Measurements from ENCODE around the gene WIPF1. TPM values are rescaled to one million over a fixed set of nuclear protein-coding genes. Genes with fewer than 3 reads are reported as not detected.

Gene WIPF1
- polyA plus RNA-seq, 1 donor from 2014 or later: 120 TPM

DNA sequence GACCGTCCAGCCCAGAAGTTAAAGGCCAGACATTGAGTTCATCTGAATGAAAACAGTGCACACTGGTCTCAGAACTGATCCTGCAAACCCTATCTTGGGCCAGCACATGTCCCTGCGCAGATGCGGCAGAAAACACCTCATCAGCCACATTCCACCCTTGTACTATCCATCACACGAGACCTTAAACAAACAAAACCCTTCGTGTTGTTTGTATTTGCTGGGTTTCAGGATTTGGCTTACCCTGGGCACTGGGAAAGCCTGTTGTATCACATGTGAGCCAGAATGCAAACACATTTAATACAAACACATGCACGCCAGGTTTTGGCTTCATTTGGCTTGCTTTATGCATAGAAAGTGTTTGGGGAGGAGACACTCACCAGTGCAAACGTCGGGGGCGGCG is 12.5 kb downstream of the WIPF1 start:
- peak overlapping the region; percentile 8 to 94 (median 91) for H3K27ac Mint-ChIP-seq
- H3K36me3 Mint-ChIP-seq: no peaks in the 10 kb centered on the region
- peak overlapping the region in 1 of 4 donors; percentile 39 for H3K4me3 Mint-ChIP-seq
- peaks cover 51 to 68% (median 52%) of the 10 kb centered on the region in 3 donors for H3K4me1 Mint-ChIP-seq
- no peaks in the 10 kb centered on the region for H3K27me3 Mint-ChIP-seq
- no peaks in the 10 kb centered on the region for H3K9me3 Mint-ChIP-seq

DNA sequence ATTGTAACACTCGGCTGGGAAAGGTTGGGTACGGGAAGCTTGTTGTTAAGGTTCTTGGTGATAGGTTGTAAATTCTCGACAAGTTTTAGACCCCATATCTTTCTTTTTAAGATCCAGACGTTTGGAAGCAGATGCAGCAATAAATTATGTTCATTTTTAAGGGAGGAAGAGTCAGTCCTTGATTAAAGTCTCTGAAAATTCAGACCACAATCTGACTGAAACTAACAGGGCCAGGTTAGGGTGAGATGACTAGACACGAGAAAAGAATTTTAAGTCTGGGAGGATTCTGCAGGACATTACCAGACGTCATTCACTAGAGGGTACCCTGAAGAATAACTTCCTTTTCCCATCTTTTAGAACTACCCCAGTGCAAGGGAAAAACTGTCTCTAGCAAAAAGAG is 16.1 kb downstream of the WIPF1 start:
- H3K36me3 Mint-ChIP-seq: no peaks in the 10 kb centered on the region
- no peaks in the 10 kb centered on the region for H3K9me3 Mint-ChIP-seq
- H3K4me3 Mint-ChIP-seq: peak overlapping the region in 1 of 4 donors; percentile 42
- H3K27ac Mint-ChIP-seq: peak overlapping the region; percentile 54 to 97 (median 86)
- no peaks in the 10 kb centered on the region for H3K27me3 Mint-ChIP-seq
- peaks cover 24 to 52% (median 33%) of the 10 kb centered on the region in 3 donors for H3K4me1 Mint-ChIP-seq

DNA sequence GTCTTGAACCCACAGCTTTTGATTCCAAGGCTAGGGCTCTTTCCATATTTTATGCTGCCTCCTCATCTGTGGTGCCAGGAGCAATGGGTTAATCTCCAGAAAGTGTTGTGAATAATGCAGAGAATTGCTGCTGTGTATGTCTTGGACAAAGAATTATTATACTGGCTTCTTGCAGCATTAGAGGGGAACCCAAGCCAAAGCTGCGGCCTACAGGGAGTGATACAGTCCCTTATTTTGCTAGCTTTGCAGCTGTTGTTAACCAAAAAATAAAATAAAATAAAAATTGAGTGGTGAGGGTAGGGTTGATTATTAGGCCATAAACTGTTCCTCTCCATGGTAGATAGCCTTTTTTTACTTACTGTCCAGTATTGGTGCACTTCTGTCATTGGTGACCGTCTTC is 16.7 kb downstream of the WIPF1 start:
- H3K4me3 Mint-ChIP-seq: no peak overlapping the region
- no peaks in the 10 kb centered on the region for H3K36me3 Mint-ChIP-seq
- no peaks in the 10 kb centered on the region for H3K9me3 Mint-ChIP-seq
- H3K4me1 Mint-ChIP-seq: peaks cover 23 to 49% (median 30%) of the 10 kb centered on the region in 3 donors
- peak overlapping the region; percentile 93 to 97 (median 95) for H3K27ac Mint-ChIP-seq
- no peaks in the 10 kb centered on the region for H3K27me3 Mint-ChIP-seq

DNA sequence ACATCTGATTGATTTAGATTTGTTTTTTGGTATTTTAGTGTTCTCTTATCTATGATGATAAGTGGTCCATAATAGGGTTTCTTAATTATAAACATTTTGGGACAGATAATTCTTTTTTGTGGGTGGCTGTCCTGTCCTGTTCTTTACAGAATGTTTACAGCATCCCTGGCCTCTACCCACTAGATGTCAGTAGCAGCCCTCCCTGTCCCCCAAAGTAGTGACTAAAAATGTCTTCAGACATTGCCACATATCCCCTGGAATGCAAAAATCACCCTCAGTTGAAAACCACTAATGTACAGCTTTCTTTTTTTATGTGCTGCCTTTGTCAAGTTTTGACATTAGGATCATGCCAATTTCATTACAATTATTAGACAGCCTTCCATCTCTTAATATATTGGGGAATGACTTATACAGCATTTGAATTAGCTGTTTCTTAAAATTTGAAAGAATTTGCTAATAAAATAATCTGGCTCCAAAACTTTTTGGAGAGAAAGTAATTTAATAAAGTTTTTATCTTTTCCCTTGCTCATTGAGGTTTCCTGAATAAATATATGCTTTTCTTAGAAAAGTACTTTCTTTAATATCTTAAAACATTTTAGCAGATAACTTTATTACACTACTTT is 19.5 kb downstream of the WIPF1 start:
- Mint-ChIP-seq H3K36me3 (peaks cover 4% of the 10 kb centered on the region), H3K4me1 (peaks cover 21 to 43% (median 27%) of the 10 kb centered on the region in 3 donors), H3K9me3 (no peaks in the 10 kb centered on the region), H3K27me3 (no peaks in the 10 kb centered on the region), H3K4me3 (no peak overlapping the region), H3K27ac (peak overlapping the region; percentile 35 to 81 (median 48))

DNA sequence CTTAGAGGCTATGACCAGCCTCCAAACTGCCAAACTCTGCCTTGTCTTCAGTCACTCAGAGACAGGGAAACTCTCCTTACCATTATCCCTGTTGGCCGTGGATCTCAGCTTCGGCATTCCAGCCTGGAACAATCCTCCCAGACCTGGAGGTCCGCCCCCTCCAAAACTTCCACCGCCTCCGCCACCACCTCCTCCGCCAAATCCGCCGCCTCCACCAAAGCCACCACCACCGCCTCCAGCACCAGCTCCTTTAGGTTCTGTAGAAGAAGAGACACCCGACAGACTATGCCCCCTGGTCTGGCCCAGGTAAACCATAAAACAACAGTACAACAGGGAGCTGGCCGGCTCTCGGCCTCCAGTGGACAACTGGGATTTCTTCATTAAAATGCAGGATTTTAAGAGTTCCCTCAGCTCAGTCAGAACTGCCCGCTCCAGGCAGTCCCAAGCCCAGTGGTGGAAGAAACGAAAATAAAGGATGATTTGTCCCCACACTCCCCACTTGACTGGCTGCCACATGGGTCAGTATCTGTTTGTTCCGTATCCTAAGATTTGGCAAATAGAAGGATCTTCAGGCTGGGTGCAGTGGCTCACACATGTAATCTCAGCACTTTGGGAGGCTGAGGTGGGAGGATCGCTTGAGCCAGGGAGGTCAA is 22.4 kb downstream of the WIPF1 start:
- Mint-ChIP-seq H3K36me3 (peaks cover 7% of the 10 kb centered on the region), H3K4me1 (peaks cover 12 to 23% (median 19%) of the 10 kb centered on the region in 3 donors), H3K27ac (peak overlapping the region in 1 of 3 donors; percentile 16), H3K4me3 (peak overlapping the region in 1 of 4 donors; percentile 21), H3K9me3 (no peaks in the 10 kb centered on the region), H3K27me3 (no peaks in the 10 kb centered on the region)

DNA sequence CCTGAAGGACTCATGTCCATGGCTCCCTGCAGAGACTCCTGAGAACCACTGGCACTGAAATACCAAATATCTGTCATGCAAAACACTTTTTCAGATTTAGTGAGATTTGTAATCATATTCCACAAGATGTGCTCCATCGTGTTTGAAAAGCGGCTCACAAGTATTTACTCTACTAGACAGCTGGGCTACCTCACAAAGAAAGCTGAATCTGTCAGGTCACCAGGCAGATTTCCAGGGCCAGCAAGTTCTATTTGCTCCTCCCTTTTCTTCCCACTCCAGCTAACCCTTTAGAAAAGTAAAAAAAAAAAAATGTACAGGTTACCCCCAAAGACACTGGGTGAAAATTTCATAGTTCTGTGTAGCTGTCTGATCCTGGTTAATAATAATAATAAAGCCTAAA is 22.9 kb downstream of the WIPF1 start:
- Mint-ChIP-seq H3K9me3 (no peaks in the 10 kb centered on the region), H3K4me3 (no peak overlapping the region), H3K4me1 (peaks cover 12 to 20% (median 19%) of the 10 kb centered on the region in 3 donors), H3K27ac (no peak overlapping the region), H3K27me3 (no peaks in the 10 kb centered on the region), H3K36me3 (peaks cover 7% of the 10 kb centered on the region)

DNA sequence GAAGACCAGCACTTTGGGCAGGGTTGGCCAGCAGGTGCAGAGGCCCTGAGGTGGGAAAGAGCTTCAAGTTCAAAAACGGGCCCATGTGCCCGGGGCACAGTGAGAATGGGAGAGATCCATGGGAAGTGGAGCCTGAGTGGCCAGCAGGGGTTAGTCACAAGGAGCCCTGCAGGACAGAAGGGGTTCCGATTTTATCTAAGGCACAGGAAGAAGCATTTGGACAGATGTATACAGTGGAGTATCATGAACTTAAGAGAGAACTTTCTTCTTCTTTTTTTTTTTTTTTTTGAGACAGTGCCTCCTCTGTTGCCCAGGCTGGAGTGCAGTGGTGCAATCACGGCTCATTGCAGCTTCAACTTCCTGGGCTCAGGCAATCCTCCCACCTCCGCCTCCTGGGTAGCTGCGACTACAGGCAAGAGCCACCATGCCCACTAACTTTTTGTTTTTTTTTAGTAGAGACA is 24.0 kb downstream of the WIPF1 start:
- Mint-ChIP-seq H3K27ac (peak overlapping the region; percentile 38 to 76 (median 46)), H3K4me3 (peak overlapping the region in 1 of 4 donors; percentile 85), H3K27me3 (no peaks in the 10 kb centered on the region), H3K9me3 (no peaks in the 10 kb centered on the region), H3K4me1 (peaks cover 13 to 23% (median 18%) of the 10 kb centered on the region in 3 donors), H3K36me3 (peaks cover 7% of the 10 kb centered on the region)

DNA sequence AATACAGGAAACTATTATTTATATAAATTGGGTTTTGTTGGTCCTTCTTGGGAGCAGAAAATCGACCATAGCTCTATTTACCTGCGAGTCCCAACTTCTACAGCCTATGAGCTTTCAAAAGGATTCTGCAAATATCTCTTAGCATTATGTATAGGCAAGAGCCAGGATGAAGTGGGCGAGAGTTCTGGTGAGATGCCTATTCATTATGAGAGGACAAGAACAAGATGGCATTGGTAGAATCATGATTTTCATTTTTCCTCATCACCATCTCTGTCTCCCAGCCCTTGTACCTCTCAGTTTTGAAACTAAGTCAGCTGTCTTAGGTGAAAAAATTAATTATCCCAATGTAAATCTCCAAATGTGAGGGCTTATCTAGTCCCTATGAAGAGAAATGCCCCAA is 25.0 kb downstream of the WIPF1 start:
- H3K4me3 Mint-ChIP-seq: no peak overlapping the region
- no peaks in the 10 kb centered on the region for H3K9me3 Mint-ChIP-seq
- peak overlapping the region in 2 of 3 donors; percentile 39 to 67 for H3K27ac Mint-ChIP-seq
- H3K4me1 Mint-ChIP-seq: peaks cover 13 to 23% (median 13%) of the 10 kb centered on the region in 3 donors
- H3K36me3 Mint-ChIP-seq: peaks cover 7% of the 10 kb centered on the region
- no peaks in the 10 kb centered on the region for H3K27me3 Mint-ChIP-seq

DNA sequence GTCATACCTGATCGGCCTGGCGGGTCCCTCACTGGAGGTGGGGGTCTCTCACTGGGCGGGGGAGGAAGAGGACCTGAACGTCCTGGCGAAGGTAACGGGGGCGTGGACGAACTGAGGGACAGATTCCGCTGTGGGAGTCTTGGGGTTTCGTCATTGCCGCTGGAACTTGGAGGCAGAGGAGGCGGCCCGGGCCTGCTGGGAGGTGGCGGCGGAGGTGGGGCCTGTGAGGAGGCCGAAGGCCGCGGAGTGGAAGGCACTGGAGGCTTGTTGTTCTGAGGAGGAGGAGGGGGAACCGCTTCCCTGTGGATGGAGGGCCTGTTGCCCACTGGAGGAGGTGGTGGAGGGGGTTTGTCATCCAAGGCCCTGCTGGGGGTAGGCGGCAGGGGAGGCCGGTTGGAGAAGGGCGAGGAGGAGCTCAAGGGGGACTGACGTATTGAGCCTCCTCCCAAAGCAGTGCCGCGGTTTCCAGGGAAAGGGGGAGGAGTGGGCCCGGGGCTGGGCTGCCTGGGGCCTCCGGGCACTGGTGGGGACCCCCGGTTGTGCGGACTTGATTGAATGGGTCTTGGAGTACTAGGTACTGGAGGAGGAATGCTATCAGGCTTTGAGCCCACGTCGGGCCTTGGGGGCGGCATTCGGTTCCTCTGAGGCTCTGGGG is 25.8 kb downstream of the WIPF1 start:
- no peaks in the 10 kb centered on the region for H3K27me3 Mint-ChIP-seq
- peaks cover 7% of the 10 kb centered on the region for H3K36me3 Mint-ChIP-seq
- H3K4me1 Mint-ChIP-seq: peaks cover 12 to 23% (median 13%) of the 10 kb centered on the region in 3 donors
- H3K27ac Mint-ChIP-seq: peak overlapping the region in 2 of 3 donors; percentile 7 to 71
- H3K9me3 Mint-ChIP-seq: no peaks in the 10 kb centered on the region
- H3K4me3 Mint-ChIP-seq: no peak overlapping the region

DNA sequence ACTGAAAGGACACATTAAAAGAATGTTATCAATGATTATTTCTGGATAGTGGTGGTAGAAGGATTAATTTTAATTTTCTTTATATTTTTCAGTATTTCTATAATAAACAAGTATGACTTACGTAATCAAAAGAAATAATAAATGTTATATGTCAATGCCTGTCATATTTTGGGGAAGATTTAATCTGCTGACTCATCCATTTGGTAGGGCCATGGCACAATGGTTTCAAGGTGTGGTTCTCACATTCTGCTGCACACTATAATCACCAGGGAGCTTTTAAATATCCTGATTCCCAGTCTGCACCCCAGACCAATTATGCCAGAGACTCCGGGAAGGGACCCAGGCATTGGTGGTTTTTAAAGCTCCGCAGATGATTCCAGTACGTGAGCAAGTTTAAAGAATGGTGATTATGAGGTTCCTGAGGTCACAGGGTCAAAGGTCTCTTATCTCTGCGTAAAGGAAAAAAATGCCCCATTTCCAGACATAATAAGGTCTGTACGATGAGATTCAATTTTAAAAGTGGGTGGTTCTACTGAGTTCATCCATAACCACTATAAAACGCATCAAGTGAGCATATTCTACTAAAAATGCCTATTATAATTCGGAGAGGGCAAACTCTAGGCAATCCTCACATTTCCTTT is 27.2 kb downstream of the WIPF1 start:
- Mint-ChIP-seq H3K27ac (peak overlapping the region; percentile 7 to 50 (median 39)), H3K4me3 (no peak overlapping the region), H3K9me3 (no peaks in the 10 kb centered on the region), H3K27me3 (no peaks in the 10 kb centered on the region), H3K36me3 (peaks cover 9% of the 10 kb centered on the region), H3K4me1 (peaks cover 10 to 23% (median 13%) of the 10 kb centered on the region in 3 donors)

DNA sequence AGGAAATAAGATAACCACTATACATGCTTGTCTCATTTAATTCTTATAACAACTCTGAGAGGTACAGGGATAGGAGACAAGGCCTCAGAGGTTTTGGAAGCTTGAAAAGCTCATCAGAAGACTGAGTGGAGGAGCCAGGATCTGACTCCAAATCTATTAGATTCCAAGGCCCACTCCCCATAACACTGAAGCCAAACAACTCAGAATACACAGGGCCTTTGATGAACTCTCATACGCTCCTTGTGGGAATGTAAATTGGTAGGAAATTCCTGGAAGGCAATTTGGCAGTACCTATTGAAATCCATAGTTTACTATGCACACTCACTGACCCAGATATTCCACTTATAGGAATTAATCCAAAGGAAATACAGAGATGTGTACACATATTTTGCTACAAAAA is 27.9 kb downstream of the WIPF1 start:
- Mint-ChIP-seq H3K4me3 (no peak overlapping the region), H3K27ac (peak overlapping the region in 2 of 3 donors; percentile 21 to 39), H3K27me3 (no peaks in the 10 kb centered on the region), H3K4me1 (peaks cover 10 to 23% (median 13%) of the 10 kb centered on the region in 3 donors), H3K9me3 (no peaks in the 10 kb centered on the region), H3K36me3 (peaks cover 9% of the 10 kb centered on the region)

DNA sequence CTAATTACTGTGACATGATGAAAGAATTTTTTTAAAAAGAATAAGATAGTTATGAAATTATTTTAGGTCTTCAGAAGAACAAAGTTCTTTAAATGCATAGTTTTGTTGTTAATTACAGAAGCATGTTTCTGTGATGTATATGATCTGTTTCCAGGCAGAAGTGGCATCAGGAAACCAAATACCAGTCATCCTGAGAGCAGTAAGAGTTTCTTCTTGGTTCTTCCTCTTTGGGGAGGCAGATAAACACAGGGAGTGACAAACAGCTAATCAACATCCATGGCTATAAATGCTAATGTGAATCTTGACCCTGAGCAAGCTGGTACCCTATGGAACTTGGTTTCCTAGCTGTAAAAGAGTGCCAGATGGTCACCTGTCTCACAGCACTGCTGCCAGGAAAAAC is 29.2 kb downstream of the WIPF1 start:
- no peak overlapping the region for H3K27ac Mint-ChIP-seq
- H3K4me3 Mint-ChIP-seq: no peak overlapping the region
- H3K36me3 Mint-ChIP-seq: peaks cover 7% of the 10 kb centered on the region
- no peaks in the 10 kb centered on the region for H3K27me3 Mint-ChIP-seq
- peaks cover 7 to 22% (median 10%) of the 10 kb centered on the region in 3 donors for H3K4me1 Mint-ChIP-seq
- no peaks in the 10 kb centered on the region for H3K9me3 Mint-ChIP-seq

DNA sequence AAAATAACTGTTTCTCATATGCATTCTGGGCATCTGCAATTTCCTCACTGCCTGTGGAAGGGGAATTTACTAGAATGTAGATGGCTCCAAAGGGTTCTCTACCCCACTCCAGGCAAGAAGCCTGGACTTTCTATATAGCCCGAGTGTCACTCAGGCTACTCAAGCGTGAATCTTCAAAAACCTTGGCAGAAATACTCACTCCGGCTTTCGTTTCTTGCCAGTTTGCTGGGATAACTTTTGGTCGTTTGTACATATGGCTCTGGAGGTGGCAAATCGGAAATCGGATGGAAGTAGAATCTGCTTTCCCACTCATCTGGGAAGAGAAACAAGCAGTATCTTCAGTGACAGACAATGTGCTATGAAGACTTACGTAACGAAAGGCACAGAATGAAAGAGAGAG is 30.7 kb downstream of the WIPF1 start:
- Mint-ChIP-seq H3K27ac (peak overlapping the region in 2 of 3 donors; percentile 42 to 89), H3K4me1 (peaks cover 4 to 17% (median 7%) of the 10 kb centered on the region in 3 donors), H3K27me3 (no peaks in the 10 kb centered on the region), H3K4me3 (no peak overlapping the region), H3K36me3 (peaks cover 6% of the 10 kb centered on the region), H3K9me3 (no peaks in the 10 kb centered on the region)

DNA sequence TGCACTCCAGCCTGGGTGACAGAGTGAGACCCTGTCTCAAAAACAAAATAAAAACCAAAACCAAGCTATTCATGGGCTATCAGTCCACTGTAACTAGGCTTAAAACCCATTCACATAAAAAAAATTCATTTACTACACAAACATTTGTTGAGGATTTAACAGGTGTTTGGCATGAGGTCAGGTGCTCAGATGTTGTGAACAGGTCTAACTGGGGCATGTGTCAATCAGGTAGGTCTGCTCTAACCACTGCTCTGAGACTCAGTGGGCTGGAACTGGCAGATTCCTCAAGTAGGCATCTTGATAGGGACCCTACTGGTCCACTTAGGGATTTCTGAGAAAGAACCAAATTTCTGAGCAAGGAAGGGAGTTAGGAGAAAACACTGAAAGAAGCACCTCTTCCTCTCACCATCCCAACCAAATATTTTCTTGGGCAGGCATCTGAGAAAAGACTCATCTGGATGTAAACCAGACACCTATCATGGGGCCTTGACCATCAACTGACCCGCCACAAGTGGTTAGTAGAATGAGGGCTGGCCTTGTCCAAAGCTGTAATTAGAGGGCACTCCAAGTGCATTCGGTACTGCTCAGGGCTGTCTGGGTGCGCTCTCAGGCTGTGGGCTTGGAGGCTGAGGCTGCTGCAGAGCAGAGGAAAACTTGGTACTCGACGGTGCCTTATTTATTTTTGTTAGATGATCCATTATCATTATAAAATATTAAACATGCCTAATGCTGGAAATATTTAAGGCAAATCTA is 33.9 kb downstream of the WIPF1 start:
- Mint-ChIP-seq H3K9me3 (no peaks in the 10 kb centered on the region), H3K4me1 (peaks cover 0 to 4% (median 0%) of the 10 kb centered on the region in 3 donors), H3K27me3 (no peaks in the 10 kb centered on the region), H3K36me3 (peaks cover 6% of the 10 kb centered on the region), H3K4me3 (no peak overlapping the region), H3K27ac (peak overlapping the region in 1 of 3 donors; percentile 46)

All from IgD-negative memory B cell (primary cell).